ENCODE measurements around the gene LY6G6D.

GRCh38 chr6:31676322-31676903 is 38.7 kb upstream of the LY6G6D start:
- TF ChIP-seq POLR2A (IDR thresholded peaks at IDR 0.05): no peak
- no peak for TF ChIP-seq CTCF (IDR thresholded peaks at IDR 0.05 in 4 of 5, conservative IDR thresholded peaks at IDR 0.05 in 1 of 5)

Measured in gastrocnemius medialis (tissue), 4 donors.